GM12801 (cell line): ENCODE measurements around the gene ABHD15.

Source experiments
- CTCF ChIP-seq: IDR thresholded peaks from one replicate; pipeline ENCODE4 v1.5.1; 2011; ENCODE audit warnings: control low read depth; ENCODE audit not compliant: insufficient read length; ENCODE audit errors: extremely low read depth

Gene ABHD15

GRCh38 chr17:29577001-29577370 lies 10.1 kb upstream of the ABHD15 start:
- TF ChIP-seq CTCF, result no peak

- TF ChIP-seq CTCF, result no peak
Observed at GRCh38 chr17:29576214-29577000, 9.6 kb upstream of the ABHD15 start.

GRCh38 chr17:29575511-29576213 lies 8.8 kb upstream of the ABHD15 start:
- no peak for TF ChIP-seq CTCF

GRCh38 chr17:29574732-29575510 lies 8.1 kb upstream of the ABHD15 start:
- TF ChIP-seq CTCF, result no peak

GRCh38 chr17:29573871-29574731 lies 7.3 kb upstream of the ABHD15 start:
- no peak for TF ChIP-seq CTCF

DNA sequence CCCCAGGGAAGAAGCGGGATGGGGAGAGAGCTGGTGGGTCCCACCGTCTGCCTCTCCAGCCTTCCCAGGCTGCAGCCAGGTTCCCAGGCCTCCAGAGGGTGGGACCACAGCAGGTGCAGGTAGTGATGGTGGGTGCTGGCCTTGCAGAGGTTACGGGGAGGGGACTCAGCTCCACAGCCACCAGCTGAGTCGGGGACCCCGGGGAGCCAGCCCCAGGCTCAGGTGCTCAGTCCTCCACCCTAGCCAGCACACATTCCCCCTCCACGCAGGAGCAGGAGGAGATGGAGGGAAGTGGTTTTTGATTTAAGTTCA lies 6.7 kb upstream of the ABHD15 start:
- TF ChIP-seq CTCF, result no peak
